NCI-H2227 treated with DMSO at 0.1 percent for 48 hours (cell line): ENCODE results near the gene ZSCAN4.

Experiments used
- DNase-seq: peaks from one replicate; lab custom pipeline; 2025; lab: John Stamatoyannopoulos, UW

ZSCAN4 gene

GRCh38 chr19:57675881-57676280 lies 7.1 kb downstream of the ZSCAN4 start:
- DNase-seq = no peak

GRCh38 chr19:57682226-57682766 lies 13.6 kb downstream of the ZSCAN4 start:
- DNase-seq = no peak

DNA sequence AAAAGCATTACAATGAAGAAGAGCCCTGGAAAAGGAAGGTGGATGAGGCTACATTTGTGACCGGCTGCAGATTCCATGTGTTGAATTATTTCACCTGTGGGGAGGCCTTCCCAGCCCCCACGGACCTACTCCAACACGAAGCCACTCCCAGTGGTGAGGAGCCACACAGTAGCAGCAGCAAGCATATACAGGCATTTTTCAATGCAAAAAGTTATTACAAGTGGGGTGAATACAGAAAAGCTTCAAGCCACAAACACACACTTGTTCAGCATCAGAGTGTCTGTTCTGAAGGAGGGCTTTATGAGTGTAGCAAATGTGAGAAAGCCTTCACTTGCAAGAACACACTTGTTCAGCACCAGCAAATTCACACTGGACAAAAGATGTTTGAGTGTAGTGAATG lies 18.0 kb downstream of the ZSCAN4 start:
- no peak for DNase-seq

GRCh38 chr19:57687363-57688010 lies 18.8 kb downstream of the ZSCAN4 start:
- DNase-seq = no peak

GRCh38 chr19:57688011-57688763 lies 19.5 kb downstream of the ZSCAN4 start:
- DNase-seq = no peak

DNA sequence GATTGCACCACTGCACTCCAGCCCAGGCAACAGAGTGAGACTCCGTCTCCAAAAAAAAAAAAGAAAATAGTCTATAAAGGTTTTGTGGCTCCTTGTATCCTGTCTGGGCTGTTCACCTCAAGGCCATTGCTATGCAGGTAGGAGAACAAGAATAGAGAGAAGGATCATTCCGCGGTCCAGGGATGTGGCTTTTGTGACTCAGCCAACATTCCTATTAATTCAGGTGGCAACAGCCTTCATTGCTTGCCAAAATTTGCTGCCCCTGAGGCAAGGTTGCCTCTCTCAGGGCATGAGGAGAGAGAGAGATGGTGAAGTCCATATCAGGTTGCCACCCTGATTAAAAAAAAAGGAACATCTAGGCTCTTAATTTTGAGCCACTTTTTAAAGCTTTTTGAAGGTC lies 21.0 kb downstream of the ZSCAN4 start:
- DNase-seq = no peak

DNA sequence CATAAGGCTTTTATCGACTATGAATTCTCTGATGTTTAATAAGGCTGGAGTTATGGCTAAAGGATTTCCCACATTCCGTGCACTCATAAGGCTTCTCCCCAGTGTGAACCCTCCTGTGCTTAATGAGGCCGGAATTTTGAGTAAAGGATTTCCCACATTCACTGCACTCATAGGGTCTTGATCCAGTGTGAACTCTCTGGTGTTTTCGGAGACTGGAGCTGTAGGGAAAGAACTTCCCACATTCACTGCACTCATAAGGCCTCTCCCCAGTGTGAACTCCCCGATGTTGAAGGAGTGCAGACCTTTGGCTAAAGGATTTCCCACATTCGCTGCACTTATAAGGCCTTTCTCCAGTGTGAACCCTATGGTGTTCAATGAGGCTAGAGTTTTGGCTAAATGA lies 32.9 kb downstream of the ZSCAN4 start:
- no peak for DNase-seq

GRCh38 chr19:57706346-57706745 lies 37.6 kb downstream of the ZSCAN4 start:
- no peak for DNase-seq

- DNase-seq = no peak
These were observed 40.1 kb downstream of the ZSCAN4 start, which contains the start of gene ZNF154 for GRCh38 chr19:57708641-57709361. Gene ZNF154, minus strand, starts transcription at chr19:57709204. Its CDS starts 233 bp downstream, at chr19:57708971.

DNA sequence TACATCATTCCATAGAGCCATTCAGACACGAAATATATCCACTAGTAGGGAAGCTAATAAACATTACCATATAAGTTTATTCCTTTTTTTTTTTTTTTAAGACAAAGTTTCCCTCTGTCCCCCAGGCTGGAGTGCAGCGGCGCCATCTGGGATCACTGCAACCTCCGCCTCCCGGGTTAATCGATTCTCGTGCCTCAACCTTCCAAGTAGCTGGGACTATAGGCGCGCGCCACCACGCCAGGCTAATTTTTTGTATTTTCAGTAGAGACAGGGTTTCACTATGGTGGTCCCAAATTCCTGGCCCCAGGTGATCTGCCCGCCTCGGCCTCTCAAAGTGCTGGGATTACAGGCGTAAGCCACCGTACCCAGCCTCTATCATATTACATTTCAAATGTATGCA lies 40.9 kb downstream of the ZSCAN4 start:
- no peak for DNase-seq

- no peak for DNase-seq
These were observed 43.5 kb downstream of the ZSCAN4 start for GRCh38 chr19:57712222-57712621.

DNA sequence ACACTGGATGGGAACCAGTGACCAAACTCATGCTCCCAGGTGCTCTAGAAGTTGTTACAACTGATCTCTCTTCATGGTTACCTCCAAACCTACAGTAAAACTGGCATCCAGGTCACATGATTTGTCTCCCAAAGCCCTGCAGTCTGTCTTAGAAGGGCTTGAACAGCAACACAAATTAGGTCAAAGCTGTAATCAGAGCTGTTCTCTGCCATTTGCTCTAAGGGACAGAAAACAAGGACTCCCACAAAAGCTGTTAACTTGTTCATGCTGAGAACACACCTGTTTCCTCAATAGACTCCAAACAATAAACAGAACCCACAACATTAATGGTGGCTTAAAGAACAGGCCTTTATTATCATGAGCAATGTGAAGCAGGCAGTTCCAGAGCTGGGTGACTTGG lies 50.7 kb downstream of the ZSCAN4 start:
- DNase-seq = no peak

GRCh38 chr19:57719901-57720519 lies 51.3 kb downstream of the ZSCAN4 start:
- DNase-seq = no peak

DNA sequence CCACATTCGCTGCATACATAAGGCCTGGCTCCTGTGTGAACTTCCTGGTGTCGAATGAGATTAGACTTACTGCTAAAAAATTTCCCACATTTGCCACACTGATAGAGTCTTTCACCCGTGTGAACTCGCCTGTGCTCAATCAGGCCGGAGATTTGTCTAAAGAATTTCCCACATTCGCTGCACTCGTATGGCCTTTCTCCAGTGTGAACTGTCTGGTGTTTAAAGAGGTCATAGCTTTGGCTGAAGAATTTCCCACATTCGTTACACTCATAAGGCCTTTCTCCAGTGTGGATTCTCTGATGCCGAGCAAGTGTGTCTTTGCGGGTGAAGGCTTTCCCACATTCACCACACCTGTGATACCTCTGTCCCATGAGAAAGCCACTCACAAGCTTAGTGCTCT lies 52.1 kb downstream of the ZSCAN4 start:
- DNase-seq = no peak
